Dendritic cell treated with granulocyte-macrophage colony-stimulating factor and Interleukin-4, amounts not matched to agents 40 ng/mL and 50 ng/mL, for 4 days (primary cell): ENCODE data around the gene SAFB2.

Experiments
- H3K27ac Mint-ChIP-seq: one replicate; pipeline ENCODE4 v1.8.0; 2022; ENCODE audit warnings: mild to moderate bottlenecking, mixed read lengths
- H3K27me3 Mint-ChIP-seq: one replicate; pipeline ENCODE4 v1.8.0; 2022; ENCODE audit warnings: mild to moderate bottlenecking, mixed read lengths
- H3K36me3 Mint-ChIP-seq: one replicate; pipeline ENCODE4 v1.8.0; 2022; ENCODE audit warnings: low read depth, mixed read lengths
- H3K4me1 Mint-ChIP-seq: one replicate; pipeline ENCODE4 v1.8.0; 2022; ENCODE audit warnings: low read depth, mixed read lengths
- H3K4me3 Mint-ChIP-seq: one replicate; pipeline ENCODE4 v1.8.0; 2022; ENCODE audit warnings: mild to moderate bottlenecking, moderate library complexity, mixed read lengths
- H3K9me3 Mint-ChIP-seq: one replicate; pipeline ENCODE4 v1.8.0; 2022; ENCODE audit warnings: mixed read lengths
- intact Hi-C: fragments of 100-400 bp; cut with micrococcal nuclease; formaldehyde crosslinking; loops from one replicate; pipeline ENCODE4 v1.15.0; 2022

Gene SAFB2

DNA sequence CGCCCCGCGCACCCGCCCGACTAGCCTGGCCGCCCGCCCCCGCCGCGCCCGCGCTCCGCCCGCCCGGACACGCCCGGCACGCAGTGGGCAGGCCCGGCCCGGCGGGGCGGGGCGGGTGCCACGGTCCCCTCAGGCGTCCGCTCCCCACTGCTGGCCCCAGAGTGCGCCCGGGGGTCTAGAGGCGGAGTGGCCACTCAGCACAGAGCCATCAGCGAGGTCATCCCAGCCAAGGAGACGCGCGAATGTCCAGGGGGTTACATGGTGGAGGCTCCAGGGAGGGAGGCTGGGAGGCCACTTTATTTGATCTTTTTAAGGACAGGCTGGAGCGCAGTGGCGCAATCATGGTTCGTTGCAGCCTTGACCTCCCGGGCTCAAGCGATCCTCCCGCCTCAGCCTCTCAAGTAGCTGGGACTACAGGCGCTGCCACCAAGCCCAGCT, 54.6 kb downstream of the SAFB2 start:
- intact Hi-C loops = no loop called here
- H3K27ac Mint-ChIP-seq = no peak overlapping the region
- H3K4me1 Mint-ChIP-seq = no peaks in the 10 kb centered on the region
- no peaks in the 10 kb centered on the region for H3K36me3 Mint-ChIP-seq
- no peak overlapping the region for H3K4me3 Mint-ChIP-seq
- peaks cover 12% of the 10 kb centered on the region for H3K27me3 Mint-ChIP-seq
- H3K9me3 Mint-ChIP-seq = no peaks in the 10 kb centered on the region

DNA sequence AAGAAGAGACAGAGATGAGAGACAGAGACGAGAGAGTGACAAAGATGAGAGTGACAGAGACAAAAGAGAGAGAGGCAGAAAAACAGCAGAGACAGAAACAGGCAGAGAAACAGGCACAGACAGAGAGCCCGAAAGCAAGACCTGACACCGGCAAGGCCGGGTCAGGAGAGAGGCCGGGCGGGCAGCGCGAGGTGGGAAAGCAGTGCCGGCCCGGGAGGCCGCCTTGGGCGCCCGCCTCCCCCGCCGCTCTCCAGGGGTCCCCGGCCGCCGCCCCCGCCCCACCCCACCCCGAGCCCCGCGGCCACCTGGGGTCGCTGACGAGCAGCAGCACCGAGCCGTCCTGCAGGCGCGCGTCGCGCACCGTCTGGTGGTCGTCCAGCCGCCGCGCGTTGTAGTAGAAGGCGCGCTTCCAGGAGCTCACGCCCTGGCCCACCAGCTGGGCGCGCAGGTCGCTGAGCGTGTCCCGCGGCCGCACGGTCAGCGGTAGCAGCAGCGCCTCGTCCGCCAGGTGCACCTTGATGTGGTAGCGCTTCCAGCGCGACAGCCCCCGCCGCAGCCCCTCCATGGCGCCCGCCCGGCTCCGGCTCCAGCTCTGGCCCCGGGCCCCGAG, 55.1 kb downstream of the SAFB2 start, which contains the start of gene TINCR:
Gene TINCR, minus strand, starts transcription at position 594 of the 610 bp plus-strand sequence.
- H3K27me3 Mint-ChIP-seq = peaks cover 15% of the 10 kb centered on the region
- H3K4me1 Mint-ChIP-seq = no peaks in the 10 kb centered on the region
- H3K4me3 Mint-ChIP-seq = no peak within 1 kb of the TSS
- H3K36me3 Mint-ChIP-seq = no peaks in the 10 kb centered on the region
- H3K27ac Mint-ChIP-seq = no peak within 1 kb of the TSS
- no peaks in the 10 kb centered on the region for H3K9me3 Mint-ChIP-seq
- intact Hi-C loops = no loop called here

GRCh38 chr19:5564930-5565329, 57.6 kb downstream of the SAFB2 start:
- Mint-ChIP-seq H3K27me3 (peaks cover 15% of the 10 kb centered on the region), H3K27ac (no peak overlapping the region), H3K36me3 (no peaks in the 10 kb centered on the region), H3K4me3 (no peak overlapping the region), H3K4me1 (no peaks in the 10 kb centered on the region), H3K9me3 (peaks cover 8% of the 10 kb centered on the region)
- intact Hi-C loops = no loop called here

- Mint-ChIP-seq H3K4me1 (no peaks in the 10 kb centered on the region), H3K4me3 (no peak overlapping the region), H3K27ac (no peak overlapping the region), H3K27me3 (peaks cover 12% of the 10 kb centered on the region), H3K36me3 (no peaks in the 10 kb centered on the region), H3K9me3 (peaks cover 8% of the 10 kb centered on the region)
- intact Hi-C loops = no loop called here
These were observed 58.5 kb downstream of the SAFB2 start for GRCh38 chr19:5563935-5564612.

DNA sequence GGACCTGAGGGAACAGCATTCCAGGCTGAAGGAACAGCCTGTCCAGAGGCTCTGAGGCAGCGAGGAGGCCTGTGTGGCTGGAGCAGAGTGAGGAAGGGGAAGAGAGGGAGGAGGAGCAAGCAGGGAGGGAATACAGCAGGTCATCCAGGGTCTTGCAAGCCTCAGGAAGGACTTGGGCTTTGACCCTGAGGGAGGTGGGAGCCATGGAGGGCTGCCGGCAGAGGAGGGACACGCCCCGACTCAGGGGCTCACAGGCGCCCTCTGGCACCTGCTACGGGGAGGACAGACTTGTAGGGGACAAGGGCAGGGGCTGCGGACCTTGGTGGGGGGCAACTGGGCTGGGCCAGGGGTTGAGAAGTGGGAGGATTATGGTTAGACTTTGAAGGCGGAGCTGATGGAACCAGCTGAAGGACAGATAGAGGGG, 59.6 kb downstream of the SAFB2 start:
- intact Hi-C loops = no loop called here
- no peak overlapping the region for H3K4me3 Mint-ChIP-seq
- H3K27ac Mint-ChIP-seq = no peak overlapping the region

GRCh38 chr19:5562280-5562679, 60.3 kb downstream of the SAFB2 start:
- H3K27me3 Mint-ChIP-seq = peaks cover 10% of the 10 kb centered on the region
- no peak overlapping the region for H3K27ac Mint-ChIP-seq
- no peaks in the 10 kb centered on the region for H3K36me3 Mint-ChIP-seq
- no peaks in the 10 kb centered on the region for H3K4me1 Mint-ChIP-seq
- no peak overlapping the region for H3K4me3 Mint-ChIP-seq
- intact Hi-C loops = no loop called here
- peaks cover 8% of the 10 kb centered on the region for H3K9me3 Mint-ChIP-seq

More for the DNA sequence above, 59.6 kb downstream of the SAFB2 start:
- Mint-ChIP-seq H3K27me3 (peaks cover 11% of the 10 kb centered on the region), H3K9me3 (peaks cover 8% of the 10 kb centered on the region), H3K36me3 (no peaks in the 10 kb centered on the region), H3K4me1 (no peaks in the 10 kb centered on the region)

DNA sequence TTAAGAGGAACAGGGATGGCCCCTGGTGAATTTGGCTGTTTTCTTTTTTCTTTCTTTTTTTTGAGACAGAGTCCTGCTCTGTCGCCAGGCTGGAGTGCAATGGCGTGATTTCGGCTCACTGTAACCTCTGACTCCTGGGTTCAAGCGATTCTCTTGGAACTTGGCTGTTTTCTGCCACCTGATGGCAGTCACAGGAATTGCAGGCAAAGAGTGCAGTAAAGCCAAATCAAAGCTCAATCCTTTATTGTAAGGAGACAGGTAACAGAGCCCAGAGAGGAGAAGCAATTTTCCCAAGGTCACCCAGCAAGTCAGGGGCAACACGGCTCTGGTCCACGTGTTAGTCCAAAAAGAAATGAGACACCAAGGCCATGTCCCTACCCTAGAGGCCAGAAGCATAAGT, 61.0 kb downstream of the SAFB2 start:
- intact Hi-C loops = no loop called here
- no peak overlapping the region for H3K4me3 Mint-ChIP-seq
- no peaks in the 10 kb centered on the region for H3K4me1 Mint-ChIP-seq
- peaks cover 8% of the 10 kb centered on the region for H3K9me3 Mint-ChIP-seq
- H3K27ac Mint-ChIP-seq = no peak overlapping the region
- peaks cover 10% of the 10 kb centered on the region for H3K27me3 Mint-ChIP-seq
- no peaks in the 10 kb centered on the region for H3K36me3 Mint-ChIP-seq

- Mint-ChIP-seq H3K9me3 (peaks cover 8% of the 10 kb centered on the region), H3K27me3 (peaks cover 10% of the 10 kb centered on the region), H3K36me3 (no peaks in the 10 kb centered on the region), H3K27ac (no peak overlapping the region), H3K4me1 (no peaks in the 10 kb centered on the region), H3K4me3 (no peak overlapping the region)
- intact Hi-C loops = no loop called here
These were observed 62.4 kb downstream of the SAFB2 start for GRCh38 chr19:5560156-5560555.

DNA sequence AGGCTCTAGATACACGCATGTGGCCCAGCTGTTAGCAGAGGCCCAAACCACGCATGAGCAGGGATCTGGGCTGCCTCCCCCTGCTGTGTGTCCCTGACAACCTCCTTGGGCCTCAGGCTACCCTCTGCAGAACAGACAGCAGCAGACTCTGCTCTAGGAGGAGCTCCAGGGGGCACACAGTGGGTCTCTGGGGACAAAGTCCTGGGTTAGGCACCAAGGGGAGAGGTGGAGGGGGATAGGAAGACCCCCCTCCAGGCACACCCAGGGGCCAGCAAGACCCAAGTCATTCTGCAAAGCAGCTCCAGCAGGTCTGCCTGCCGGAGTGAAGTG, 62.8 kb downstream of the SAFB2 start:
- H3K4me1 Mint-ChIP-seq = no peaks in the 10 kb centered on the region
- H3K27ac Mint-ChIP-seq = no peak overlapping the region
- no peaks in the 10 kb centered on the region for H3K36me3 Mint-ChIP-seq
- peaks cover 10% of the 10 kb centered on the region for H3K27me3 Mint-ChIP-seq
- peaks cover 8% of the 10 kb centered on the region for H3K9me3 Mint-ChIP-seq
- H3K4me3 Mint-ChIP-seq = no peak overlapping the region
- intact Hi-C loops = no loop called here

GRCh38 chr19:5558101-5558621, 64.4 kb downstream of the SAFB2 start:
- intact Hi-C loops = no loop called here
- peaks cover 8% of the 10 kb centered on the region for H3K9me3 Mint-ChIP-seq
- no peaks in the 10 kb centered on the region for H3K36me3 Mint-ChIP-seq
- H3K4me3 Mint-ChIP-seq = no peak overlapping the region
- H3K27me3 Mint-ChIP-seq = peaks cover 10% of the 10 kb centered on the region
- H3K27ac Mint-ChIP-seq = no peak overlapping the region
- no peaks in the 10 kb centered on the region for H3K4me1 Mint-ChIP-seq

- no peak overlapping the region for H3K4me3 Mint-ChIP-seq
- H3K4me1 Mint-ChIP-seq = no peaks in the 10 kb centered on the region
- H3K9me3 Mint-ChIP-seq = peaks cover 8% of the 10 kb centered on the region
- intact Hi-C loops = no loop called here
- H3K27ac Mint-ChIP-seq = no peak overlapping the region
- peaks cover 5% of the 10 kb centered on the region for H3K27me3 Mint-ChIP-seq
- no peaks in the 10 kb centered on the region for H3K36me3 Mint-ChIP-seq
These were observed 64.9 kb downstream of the SAFB2 start for GRCh38 chr19:5557691-5558090.

DNA sequence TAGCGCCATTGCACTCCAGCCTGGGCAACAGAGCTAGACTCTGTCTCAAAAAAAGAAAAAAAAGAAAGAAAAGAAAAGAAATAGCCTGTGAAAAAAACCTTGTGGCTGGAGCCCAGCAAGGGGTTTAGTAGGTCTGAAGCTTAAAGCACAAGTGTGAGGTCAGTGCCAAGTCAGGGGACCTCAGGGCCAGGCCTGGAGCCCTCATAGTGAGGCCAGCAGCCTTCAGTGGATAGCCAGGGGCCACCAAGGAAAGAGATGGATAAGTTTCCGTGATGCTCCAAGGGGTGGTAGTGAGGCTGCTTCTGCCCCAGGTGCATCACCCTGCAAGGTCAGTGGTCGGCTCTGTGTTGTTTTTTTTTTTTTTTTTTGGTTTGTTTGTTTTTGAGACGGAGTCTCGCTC, 67.7 kb downstream of the SAFB2 start:
- Mint-ChIP-seq H3K36me3 (no peaks in the 10 kb centered on the region), H3K4me1 (no peaks in the 10 kb centered on the region), H3K9me3 (no peaks in the 10 kb centered on the region), H3K27me3 (peaks cover 7% of the 10 kb centered on the region), H3K4me3 (no peak overlapping the region), H3K27ac (no peak overlapping the region)
- intact Hi-C loops = no loop called here

DNA sequence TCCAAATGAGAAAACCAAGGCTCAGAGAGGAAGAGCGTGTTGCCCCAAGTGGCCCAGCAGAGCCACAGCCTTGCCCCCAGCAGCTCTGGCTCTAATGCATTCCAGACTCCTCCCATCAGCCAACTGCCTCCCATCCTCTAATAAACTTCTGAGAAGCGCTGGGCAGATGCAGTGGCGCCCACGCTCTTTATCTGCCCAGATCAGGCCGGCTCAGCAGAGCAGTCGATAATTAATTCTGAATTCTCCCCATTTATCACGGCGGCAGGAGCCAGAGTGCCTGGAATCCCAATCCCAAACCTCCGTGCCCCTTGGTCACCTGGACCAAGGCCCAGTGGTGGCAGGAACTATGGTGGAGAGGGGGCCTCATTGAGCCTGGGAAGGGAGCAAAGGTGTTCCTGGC, 68.7 kb downstream of the SAFB2 start:
- H3K4me1 Mint-ChIP-seq = no peaks in the 10 kb centered on the region
- H3K4me3 Mint-ChIP-seq = no peak overlapping the region
- no peak overlapping the region for H3K27ac Mint-ChIP-seq
- intact Hi-C loops = no loop called here
- no peaks in the 10 kb centered on the region for H3K36me3 Mint-ChIP-seq
- no peaks in the 10 kb centered on the region for H3K9me3 Mint-ChIP-seq
- H3K27me3 Mint-ChIP-seq = peaks cover 11% of the 10 kb centered on the region

DNA sequence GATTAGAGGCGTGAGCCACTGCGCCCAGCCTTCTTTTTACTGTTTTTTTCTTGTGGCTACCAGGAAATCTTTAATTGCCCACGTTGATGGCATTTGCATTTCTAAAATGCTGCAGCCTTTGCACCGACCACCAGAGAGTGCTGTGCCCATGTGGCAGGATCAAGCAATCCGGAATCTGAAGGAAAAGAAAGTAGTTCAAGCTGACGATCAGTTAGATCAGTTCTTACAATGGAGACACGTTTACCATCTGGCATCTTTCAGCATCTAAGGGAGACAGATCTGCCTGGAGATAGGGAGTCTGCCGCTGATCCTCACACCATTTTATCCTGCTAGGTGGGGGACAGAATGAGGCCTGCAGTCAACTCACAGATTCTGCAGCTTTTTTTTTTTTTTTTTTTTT, 74.7 kb downstream of the SAFB2 start:
- Mint-ChIP-seq H3K9me3 (no peaks in the 10 kb centered on the region), H3K4me3 (no peak overlapping the region), H3K27me3 (peaks cover 8% of the 10 kb centered on the region), H3K27ac (no peak overlapping the region), H3K36me3 (no peaks in the 10 kb centered on the region), H3K4me1 (no peaks in the 10 kb centered on the region)
- intact Hi-C loops = no loop called here

DNA sequence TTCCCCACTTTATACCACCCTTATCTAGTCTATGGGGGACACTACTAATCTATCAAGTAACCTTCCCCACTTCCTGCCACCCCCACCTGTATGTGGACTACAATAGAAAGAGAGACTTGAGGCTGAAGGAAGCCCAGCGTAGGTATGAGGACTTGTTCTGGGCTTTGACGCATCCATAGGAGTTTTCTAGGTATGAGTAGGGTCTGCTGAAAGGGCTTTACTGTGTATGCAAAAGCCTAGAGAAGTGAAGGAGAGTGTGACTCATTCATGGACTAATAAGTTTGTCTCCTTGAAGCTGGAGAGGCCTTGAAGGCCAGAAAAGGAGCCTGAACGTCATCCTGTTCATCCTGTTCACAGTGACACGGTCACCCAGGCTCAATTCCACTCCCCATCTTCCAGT, 76.6 kb downstream of the SAFB2 start:
- H3K27me3 Mint-ChIP-seq = peaks cover 11% of the 10 kb centered on the region
- H3K36me3 Mint-ChIP-seq = no peaks in the 10 kb centered on the region
- H3K4me1 Mint-ChIP-seq = no peaks in the 10 kb centered on the region
- intact Hi-C loops = no loop called here
- H3K27ac Mint-ChIP-seq = no peak overlapping the region
- no peak overlapping the region for H3K4me3 Mint-ChIP-seq
- H3K9me3 Mint-ChIP-seq = no peaks in the 10 kb centered on the region
